Kidney (tissue), 14 donors: ENCODE measurements around the gene RBM8A. TPM values are rescaled to one million over a fixed set of nuclear protein-coding genes. Genes with fewer than 3 reads are reported as not detected.

Experiments
- DNase-seq, 5 donors: peaks; one replicate each; pipeline ENCODE4 v3.0.0-alpha.2; 2013 to 2020
- FAIRE-seq: peaks from 2 replicates; lab custom pipeline; 2012; peaks lifted over from hg19 to GRCh38; lab: Jason Lieb, UNC
- H3K27ac ChIP-seq, 2 donors: one replicate each; pipeline ENCODE4 v1.7.0; 2013; ENCODE audit warnings: low read depth in 2 of 2, low read length in 2 of 2, inconsistent platforms in 1 of 2
- H3K27me3 ChIP-seq: one replicate; pipeline ENCODE4 v1.7.1; 2013; ENCODE audit warnings: low read length, inconsistent platforms; ENCODE audit not compliant: control insufficient read depth, insufficient read depth
- H3K36me3 ChIP-seq, 3 donors: one replicate each; pipeline versions ENCODE4 v1.7.0 to v1.7.1; 2013; ENCODE audit warnings: low read length in 3 of 3, control low read depth in 1 of 3, inconsistent platforms in 1 of 3; ENCODE audit not compliant: insufficient read depth in 3 of 3, control insufficient read depth in 2 of 3
- H3K4me1 ChIP-seq, 3 donors: one replicate each; pipeline versions ENCODE4 v1.7.0 to v1.7.1; 2013; ENCODE audit warnings: low read length in 3 of 3, inconsistent platforms in 1 of 3, low read depth in 1 of 3; ENCODE audit not compliant: control insufficient read depth in 2 of 3, insufficient read depth in 2 of 3
- H3K4me3 ChIP-seq, 3 donors: one replicate each; pipeline versions ENCODE4 v1.7.0 to v1.8.1; 2013; ENCODE audit warnings: low read length in 3 of 3, control low read depth in 1 of 3, inconsistent platforms in 1 of 3
- H3K9ac ChIP-seq, 3 donors: one replicate each; pipeline versions ENCODE4 v1.7.0 to v1.7.1; 2013; ENCODE audit warnings: low read length in 3 of 3, control low read depth in 1 of 3, inconsistent platforms in 1 of 3
- H3K9me3 ChIP-seq, 3 donors: one replicate each; pipeline versions ENCODE4 v1.7.0 to v1.7.1; 2013; ENCODE audit warnings: low read length in 3 of 3, control low read depth in 1 of 3, inconsistent platforms in 1 of 3; ENCODE audit not compliant: control insufficient read depth in 2 of 3, insufficient read depth in 1 of 3
- intact Hi-C: fragments of 100-400 bp; cut with DNase I; formaldehyde crosslinking; loops from one replicate; pipeline ENCODE4 v1.11.1; 2022
- polyA plus RNA-seq: library from polyadenylated mRNA; stranded (reverse); fragments of 350-450 nt; fragmentation: Illumina TruSeq; extraction: RNeasy Lipid Tissue Mini Kit (QIAGEN cat#74804); gene quantifications from one replicate; pipeline ENCODE4 v1.2.3, GENCODE V29; 2014; ENCODE audit warnings: low read depth, low replicate concordance; ENCODE audit not compliant: insufficient read depth
- total RNA-seq: library from RNA; stranded (reverse); fragmentation: NEBNext Ultra II Directional; extraction: Animal tissue kit (Norgen Biotek cat#: 25700); gene quantifications from one replicate; pipeline ENCODE4 v1.2.1, GENCODE V29; 2021
- TF ChIP-seq, protein P1 (sequence below): IDR thresholded peaks from 3 replicates; pipeline ENCODE4 v1.5.1; 2012; ENCODE audit warnings: mild to moderate bottlenecking, moderate library complexity, borderline replicate concordance; ENCODE audit not compliant: insufficient read depth; ENCODE audit errors: extremely low read depth
- donor health status: control.
- donor health status: control.
- donor health status: control.
- donor health status: control.
- donor health status: control.
- donor health status: DM: yes; HTN: yes; CAD: no.
- donor health status: Normal renal cell carcinoma (clear cell type).

RBM8A gene
- total and polyA plus RNA-seq, 2 donors from 2014 or later, result 105 to 131 TPM

DNA sequence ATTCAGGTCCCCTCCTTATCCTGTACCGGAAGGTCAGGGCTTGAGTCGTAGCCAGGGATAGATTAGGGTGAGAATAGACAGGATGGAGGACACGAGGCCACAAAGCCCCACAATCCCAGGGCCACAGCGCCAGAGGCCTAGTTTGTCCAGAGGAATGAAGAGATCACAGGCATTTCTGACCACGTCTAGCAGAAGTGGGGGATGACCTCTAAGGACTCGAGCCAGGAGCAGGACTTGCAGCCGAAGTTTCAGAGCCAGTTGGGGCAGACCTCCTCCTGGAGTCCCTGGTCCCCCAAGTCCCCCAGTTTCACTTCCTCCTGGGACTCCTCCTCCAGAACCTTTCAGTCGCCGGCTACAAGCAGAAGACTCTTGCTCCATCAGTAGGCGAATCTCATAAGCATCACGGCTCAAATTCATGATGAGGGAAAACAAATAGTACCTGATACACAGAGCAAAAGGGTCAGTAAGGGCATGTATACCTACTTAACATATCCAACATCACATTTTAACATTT is 15.1 kb downstream of the RBM8A start:
- H3K9ac ChIP-seq, result no peak overlapping the region
- H3K4me1 ChIP-seq, result peaks cover 0 to 6% (median 3%) of the 10 kb centered on the region in 3 donors
- no peak for FAIRE-seq
- H3K4me3 ChIP-seq, result no peak overlapping the region
- peaks cover 2 to 22% (median 8%) of the 10 kb centered on the region in 3 donors for H3K36me3 ChIP-seq
- intact Hi-C loops, result no loop called here
- no peaks in the 10 kb centered on the region for H3K27me3 ChIP-seq
- TF ChIP-seq, protein P1, sequence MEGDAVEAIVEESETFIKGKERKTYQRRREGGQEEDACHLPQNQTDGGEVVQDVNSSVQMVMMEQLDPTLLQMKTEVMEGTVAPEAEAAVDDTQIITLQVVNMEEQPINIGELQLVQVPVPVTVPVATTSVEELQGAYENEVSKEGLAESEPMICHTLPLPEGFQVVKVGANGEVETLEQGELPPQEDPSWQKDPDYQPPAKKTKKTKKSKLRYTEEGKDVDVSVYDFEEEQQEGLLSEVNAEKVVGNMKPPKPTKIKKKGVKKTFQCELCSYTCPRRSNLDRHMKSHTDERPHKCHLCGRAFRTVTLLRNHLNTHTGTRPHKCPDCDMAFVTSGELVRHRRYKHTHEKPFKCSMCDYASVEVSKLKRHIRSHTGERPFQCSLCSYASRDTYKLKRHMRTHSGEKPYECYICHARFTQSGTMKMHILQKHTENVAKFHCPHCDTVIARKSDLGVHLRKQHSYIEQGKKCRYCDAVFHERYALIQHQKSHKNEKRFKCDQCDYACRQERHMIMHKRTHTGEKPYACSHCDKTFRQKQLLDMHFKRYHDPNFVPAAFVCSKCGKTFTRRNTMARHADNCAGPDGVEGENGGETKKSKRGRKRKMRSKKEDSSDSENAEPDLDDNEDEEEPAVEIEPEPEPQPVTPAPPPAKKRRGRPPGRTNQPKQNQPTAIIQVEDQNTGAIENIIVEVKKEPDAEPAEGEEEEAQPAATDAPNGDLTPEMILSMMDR, result no peak
- DNase-seq, result no peak
- H3K9me3 ChIP-seq, result no peaks in the 10 kb centered on the region
- no peak overlapping the region for H3K27ac ChIP-seq

DNA sequence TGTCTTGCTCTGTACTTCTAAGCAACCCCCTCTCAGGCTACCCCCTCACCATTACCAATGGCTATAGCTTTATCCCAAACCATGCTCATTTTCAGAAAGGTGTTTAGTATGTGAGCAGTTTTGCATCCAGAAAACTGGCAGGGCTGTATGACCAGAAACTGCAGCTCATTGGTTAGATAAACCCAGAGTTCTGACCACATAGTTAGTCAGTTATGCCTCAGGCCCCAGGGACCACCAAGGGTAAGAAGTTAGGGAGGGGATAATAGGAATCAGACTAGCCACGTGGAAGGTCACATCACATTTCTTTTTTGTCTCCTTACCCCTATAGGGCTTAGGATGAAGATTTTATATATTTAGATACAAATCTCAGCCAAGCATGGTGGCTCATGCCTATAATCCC is 18.6 kb downstream of the RBM8A start:
- TF ChIP-seq, protein P1, result no peak
- Histone ChIP-seq H3K9me3 (no peaks in the 10 kb centered on the region), H3K9ac (no peak overlapping the region), H3K27me3 (no peaks in the 10 kb centered on the region), H3K27ac (no peak overlapping the region), H3K4me3 (no peak overlapping the region), H3K36me3 (peaks cover 0 to 22% (median 8%) of the 10 kb centered on the region in 3 donors), H3K4me1 (peaks cover 0 to 4% (median 3%) of the 10 kb centered on the region in 3 donors)
- FAIRE-seq (no peak), DNase-seq (no peak)
- intact Hi-C loops, result no loop called here

DNA sequence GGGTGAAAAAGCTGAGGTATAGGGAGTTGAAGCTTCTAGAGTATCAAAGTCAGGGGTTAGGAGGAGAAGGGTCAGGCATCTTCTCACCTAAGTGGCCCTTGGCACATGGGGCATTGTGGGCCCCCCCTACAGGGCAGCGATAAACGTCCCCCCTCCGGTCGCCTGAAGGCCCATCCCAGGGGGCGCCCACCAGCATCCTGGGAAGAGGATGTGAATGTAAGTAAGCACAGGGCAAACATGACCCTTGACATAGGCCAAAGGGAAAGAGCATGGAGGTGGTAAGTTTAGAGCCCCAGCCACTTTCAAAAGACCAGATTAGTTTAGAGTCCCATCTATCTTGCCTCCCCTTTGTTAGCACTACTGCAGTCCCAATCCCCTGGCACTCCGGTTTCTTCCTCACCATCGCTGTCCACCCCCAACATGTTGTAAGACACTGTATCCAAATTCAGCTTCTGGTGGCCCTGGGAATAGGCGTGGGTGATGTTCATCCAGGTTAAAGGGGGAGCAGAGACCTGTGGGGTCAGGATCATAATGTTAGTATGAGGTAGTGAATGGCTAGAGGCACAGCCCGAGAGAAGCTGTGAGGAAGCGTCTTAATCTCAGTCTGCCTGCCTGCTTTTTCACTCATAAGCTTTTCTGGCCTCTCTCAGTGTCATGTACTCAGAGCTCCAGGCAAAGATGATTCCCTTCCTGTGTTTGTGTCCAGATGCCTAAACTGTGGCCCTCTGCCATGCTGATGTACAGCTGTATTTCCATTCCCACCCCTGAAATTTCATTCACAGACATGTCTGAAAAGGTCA is 20.1 kb downstream of the RBM8A start:
- DNase-seq (no peak), FAIRE-seq (no peak)
- Histone ChIP-seq H3K9me3 (no peaks in the 10 kb centered on the region), H3K27me3 (no peaks in the 10 kb centered on the region), H3K9ac (no peak overlapping the region), H3K4me1 (peaks cover 0 to 4% (median 3%) of the 10 kb centered on the region in 3 donors), H3K27ac (no peak overlapping the region), H3K4me3 (no peak overlapping the region), H3K36me3 (peaks cover 0 to 14% (median 5%) of the 10 kb centered on the region in 3 donors)
- TF ChIP-seq, protein P1, result no peak
- intact Hi-C loops, result no loop called here
